ENCODE results near the gene EGF. TPM values are rescaled to one million over a fixed set of nuclear protein-coding genes. Genes with fewer than 3 reads are reported as not detected.

EGF gene
- total and polyA plus RNA-seq, 12 donors, result 0.54 to 16.4 (median 11.7) TPM

- peak; percentile 53 to 89 (median 79) for TF ChIP-seq CTCF (IDR thresholded peaks at IDR 0.05)
- 56 to 61% methylated on average over 9 of the region's 9 CpGs for WGBS, 2 donors
- DNase-seq, result peak in 1 of 2 donors; percentile 22
- intact Hi-C loops (cut with DNase I), result loop anchor here (1.0 to 10.0 kb wide), 8 partner anchors 147 to 462 kb away; partner anchors contain the start of gene ELOVL6 (in 2 of the 10)
- H3K4me3 ChIP-seq, result no peak overlapping the region
- peaks cover 0 to 5% (median 3%) of the 10 kb centered on the region in 7 donors for H3K27me3 ChIP-seq
- H3K36me3 ChIP-seq, result no peaks in the 10 kb centered on the region
- H3K9me3 ChIP-seq, result no peaks in the 10 kb centered on the region
- no peaks in the 10 kb centered on the region for H3K4me1 ChIP-seq
- H3K27ac ChIP-seq, result no peak overlapping the region
- ATAC-seq, result peak in 1 of 8 donors; percentile 33
Observed at GRCh38 chr4:110049951-110050925, 137.6 kb downstream of the EGF start.

GRCh38 chr4:110055158-110055768, 142.6 kb downstream of the EGF start:
- Histone ChIP-seq H3K27me3 (peaks cover 0 to 4% (median 0%) of the 10 kb centered on the region in 7 donors), H3K27ac (no peak overlapping the region), H3K4me3 (no peak overlapping the region), H3K36me3 (no peaks in the 10 kb centered on the region), H3K4me1 (peaks cover 0 to 10% (median 0%) of the 10 kb centered on the region in 9 donors), H3K9me3 (no peaks in the 10 kb centered on the region)
- 74 to 91% methylated on average over 3 of the region's 3 CpGs for WGBS, 2 donors
- DNase-seq (no peak), ATAC-seq (no peak)
- intact Hi-C loops (cut with DNase I), result loop anchor here in 1 of 10 donors (10.0 kb wide), 1 partner anchor 160 kb away; no protein-coding TSS in a partner anchor
- TF ChIP-seq CTCF (IDR thresholded peaks at IDR 0.05), result no peak

GRCh38 chr4:110058677-110059076, 146.0 kb downstream of the EGF start:
- DNase-seq, result no peak
- H3K9me3 ChIP-seq, result no peaks in the 10 kb centered on the region
- 100% methylated on average over 1 of the region's 1 CpG for WGBS, 2 donors
- intact Hi-C loops (cut with DNase I), result loop anchor here in 1 of 10 donors (10.0 kb wide), 1 partner anchor 156 kb away; no protein-coding TSS in a partner anchor
- ATAC-seq, result no peak
- H3K36me3 ChIP-seq, result no peaks in the 10 kb centered on the region
- peaks cover 0 to 13% (median 0%) of the 10 kb centered on the region in 9 donors for H3K4me1 ChIP-seq
- no peak overlapping the region for H3K27ac ChIP-seq
- peaks cover 0 to 7% (median 0%) of the 10 kb centered on the region in 7 donors for H3K27me3 ChIP-seq
- TF ChIP-seq CTCF (IDR thresholded peaks at IDR 0.05), result no peak
- H3K4me3 ChIP-seq, result no peak overlapping the region

- Histone ChIP-seq H3K36me3 (no peaks in the 10 kb centered on the region), H3K27ac (peak overlapping the region in 1 of 10 donors; percentile 52)
- peak in 1 of 8 donors; percentile 20 for ATAC-seq
Observed at GRCh38 chr4:110059556-110060191, 147.0 kb downstream of the EGF start.

More at GRCh38 chr4:110059556-110060191, 147.0 kb downstream of the EGF start:
- H3K4me1 ChIP-seq, result peaks cover 0 to 13% (median 0%) of the 10 kb centered on the region in 9 donors
- no peak for TF ChIP-seq CTCF (IDR thresholded peaks at IDR 0.05)
- intact Hi-C loops (cut with DNase I), result loop anchor here in 1 of 10 donors (10.0 kb wide), 1 partner anchor 155 kb away; no protein-coding TSS in a partner anchor
- H3K27me3 ChIP-seq, result peaks cover 0 to 7% (median 0%) of the 10 kb centered on the region in 7 donors
- H3K9me3 ChIP-seq, result no peaks in the 10 kb centered on the region
- H3K4me3 ChIP-seq, result no peak overlapping the region
- whole genome bisulfite sequencing, 2 donors, result 83 to 89% methylated on average over 3 of the region's 3 CpGs
- no peak for DNase-seq
